ENCODE data around the gene SETD1B.

The SETD1B gene

GRCh38 chr12:121796855-121797751 lies 6.7 kb upstream of the SETD1B start:
- no peak for DNase-seq

- no peak for DNase-seq
These were observed 5.6 kb upstream of the SETD1B start for GRCh38 chr12:121797937-121798786.

GRCh38 chr12:121798787-121799155 lies 5.0 kb upstream of the SETD1B start:
- DNase-seq = no peak

- DNase-seq = peak; percentile 68
These were observed 4.5 kb upstream of the SETD1B start for GRCh38 chr12:121799156-121799841.

- DNase-seq = peak; percentile 89
These were observed 3.7 kb upstream of the SETD1B start for GRCh38 chr12:121799842-121800693.

- DNase-seq = peak; percentile 78
These were observed 2.9 kb upstream of the SETD1B start for GRCh38 chr12:121800694-121801594.

GRCh38 chr12:121801595-121802484 lies 2.0 kb upstream of the SETD1B start:
- DNase-seq = peak; percentile 79

GRCh38 chr12:121802485-121802842 lies 1.3 kb upstream of the SETD1B start:
- no peak for DNase-seq

GRCh38 chr12:121802843-121803698 lies 738 bp upstream of the SETD1B start:
- peak; percentile 96 for DNase-seq

GRCh38 chr12:121804417-121805111 lies 755 bp downstream of the SETD1B start:
- DNase-seq = peak; percentile 54

- no peak for DNase-seq
These were observed 1.6 kb downstream of the SETD1B start for GRCh38 chr12:121805171-121806008.

- no peak for DNase-seq
These were observed 2.3 kb downstream of the SETD1B start for GRCh38 chr12:121806009-121806545.

GRCh38 chr12:121806546-121807423 lies 3.0 kb downstream of the SETD1B start:
- DNase-seq = no peak

- no peak for DNase-seq
These were observed 4.0 kb downstream of the SETD1B start for GRCh38 chr12:121807642-121808347.

- DNase-seq = no peak
These were observed 4.8 kb downstream of the SETD1B start for GRCh38 chr12:121808623-121809022.

GRCh38 chr12:121809712-121810116 lies 5.9 kb downstream of the SETD1B start:
- DNase-seq = no peak
